Kasumi-1 (cell line): ENCODE results near the gene DDX4.
"Not testable (repeated sequence)": the region's sequence is repeated elsewhere in the genome, so short reads cannot be mapped to it uniquely, and the experiment has no call there.

Experiments
- DNase-seq, 2 experiments: peaks; one replicate each; lab custom pipeline; 2025; lab: John Stamatoyannopoulos, UW

The DDX4 gene

GRCh38 chr5:55737793-55738192 is at the start of gene DDX4:
TSS of gene DDX4 (plus strand) at chr5:55738061. CDS start at chr5:55738964, 903 bp downstream.
- no peak for DNase-seq

DNA sequence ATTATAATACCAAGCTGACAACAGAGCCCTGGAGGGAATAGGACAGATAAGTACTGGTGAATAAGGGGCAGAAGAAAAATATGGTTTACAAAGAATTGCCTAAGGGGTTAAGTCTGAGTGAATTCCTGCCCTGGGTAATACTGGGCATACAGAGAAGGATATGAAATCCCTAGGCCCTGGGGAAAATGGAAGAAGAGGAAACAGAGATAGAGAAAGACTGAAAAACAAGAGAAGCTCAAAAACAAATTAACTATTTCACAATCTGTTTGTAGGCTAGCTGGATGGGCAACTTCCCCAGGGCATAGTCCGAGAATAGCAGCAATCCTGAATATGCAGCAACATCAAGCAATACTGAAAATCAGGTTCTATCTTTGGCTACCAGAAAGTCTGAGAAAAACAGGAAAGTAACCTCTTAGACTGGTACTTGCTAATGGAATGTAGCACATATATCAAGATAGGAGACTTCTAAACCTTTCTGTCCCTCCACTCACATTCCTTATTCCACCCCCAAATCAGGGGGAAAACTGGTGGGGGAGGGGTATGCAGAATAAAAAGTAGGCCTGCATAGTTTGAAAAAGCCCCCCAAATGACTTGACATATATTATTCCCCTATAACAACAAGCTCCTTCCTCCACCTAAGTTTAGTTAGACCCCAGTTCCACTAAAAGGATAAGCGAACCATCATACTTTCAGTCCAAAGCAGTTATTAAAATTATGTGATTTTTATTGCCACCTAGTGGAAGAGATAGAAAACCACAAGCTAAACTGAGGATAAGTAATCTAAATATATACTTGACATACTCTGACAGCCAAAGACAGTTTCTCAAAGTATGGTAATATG is 46.4 kb upstream of the DDX4 start:
- DNase-seq = peak; percentile 51 to 74

GRCh38 chr5:55692106-55692417 is 45.8 kb upstream of the DDX4 start:
- no peak for DNase-seq

GRCh38 chr5:55692509-55692908 is 45.4 kb upstream of the DDX4 start:
- no peak for DNase-seq

- DNase-seq = peak; percentile 54 to 62
Observed at GRCh38 chr5:55694152-55694830, 43.6 kb upstream of the DDX4 start.

DNA sequence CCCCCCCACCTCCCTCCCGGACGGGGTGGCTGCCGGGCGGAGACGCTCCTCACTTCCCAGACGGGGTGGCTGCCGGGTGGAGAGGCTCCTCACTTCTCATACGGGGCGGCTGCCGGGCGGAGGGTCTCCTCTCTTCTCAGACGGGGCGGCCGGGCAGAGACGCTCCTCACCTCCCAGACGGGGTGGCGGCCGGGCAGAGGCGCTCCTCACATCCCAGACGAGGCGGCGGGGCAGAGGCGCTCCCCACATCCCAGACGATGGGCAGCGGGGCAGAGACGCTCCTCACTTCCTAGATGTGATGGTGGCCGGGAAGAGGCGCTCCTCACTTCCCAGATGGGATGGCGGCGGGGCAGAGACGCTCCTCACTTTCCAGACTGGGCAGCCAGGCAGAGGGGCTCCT is 41.2 kb upstream of the DDX4 start:
- not testable (repeated sequence) for DNase-seq

GRCh38 chr5:55699041-55699688 is 38.7 kb upstream of the DDX4 start:
- no peak for DNase-seq

DNA sequence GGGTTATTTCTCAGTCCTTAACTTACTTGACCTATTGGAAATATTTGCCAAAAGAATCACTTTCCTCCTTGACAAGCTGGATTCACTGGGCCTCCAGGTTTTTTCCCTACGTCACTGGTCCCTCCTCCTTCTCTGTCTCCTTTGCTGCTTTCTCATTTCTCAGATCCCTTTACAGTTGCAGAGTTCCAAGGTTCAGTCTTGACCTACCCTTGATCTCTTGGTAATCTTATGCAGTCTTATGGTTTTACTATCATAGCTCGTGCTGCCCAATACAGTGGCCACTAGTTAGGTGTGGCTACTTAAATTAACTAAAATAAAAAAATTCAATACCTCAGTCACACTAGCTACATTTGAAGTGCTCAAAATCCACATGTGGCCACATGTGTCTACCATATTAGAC is 37.1 kb upstream of the DDX4 start:
- no peak for DNase-seq

GRCh38 chr5:55701462-55702103 is 36.3 kb upstream of the DDX4 start:
- DNase-seq = no peak

- no peak for DNase-seq
Observed at GRCh38 chr5:55702598-55703345, 35.1 kb upstream of the DDX4 start.

GRCh38 chr5:55706230-55706629 is 31.6 kb upstream of the DDX4 start:
- DNase-seq = no peak

DNA sequence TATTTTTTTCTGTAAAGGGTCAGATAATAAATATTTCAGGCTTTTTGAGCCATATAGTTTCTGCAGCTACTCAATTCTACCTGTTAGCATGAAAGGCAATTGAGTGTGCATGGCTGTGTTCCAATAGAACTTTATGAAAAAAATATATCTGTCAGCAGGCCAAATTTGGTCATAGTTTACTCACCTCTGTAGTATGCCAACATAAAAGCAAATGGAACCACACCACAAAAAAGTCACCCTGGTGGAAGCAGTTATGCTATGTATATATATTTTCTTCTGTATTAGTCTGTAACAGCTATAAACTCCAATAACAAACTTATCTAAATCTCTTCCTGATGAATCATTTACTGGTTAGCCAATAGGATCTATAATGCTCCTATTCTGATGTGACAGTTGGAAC is 29.1 kb upstream of the DDX4 start:
- DNase-seq = no peak

DNA sequence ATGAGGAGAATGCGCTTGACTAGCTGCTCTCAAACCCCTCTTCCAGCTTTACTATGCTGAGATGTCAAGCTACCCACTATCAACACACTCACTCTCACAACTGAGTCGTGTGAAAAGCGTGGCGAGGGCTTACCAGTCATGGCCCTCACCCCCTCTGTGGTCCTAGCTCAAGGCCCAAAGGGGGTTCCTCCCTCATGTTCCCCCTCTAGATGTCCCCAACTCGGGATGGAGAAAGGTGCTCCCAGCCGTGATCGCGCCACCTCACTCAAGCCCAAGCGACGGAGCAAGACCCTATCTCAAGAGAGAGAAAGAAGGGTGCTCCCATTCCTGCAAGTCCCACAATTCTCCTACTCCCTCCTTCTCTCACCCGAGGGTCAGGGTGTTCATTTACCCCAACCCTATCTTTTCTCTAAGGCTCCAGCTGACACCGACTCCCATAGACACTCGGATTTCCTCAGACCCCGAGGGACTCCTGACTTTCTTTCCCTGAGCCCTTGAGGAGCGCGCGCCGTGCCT is 26.3 kb upstream of the DDX4 start:
- peak in 1 of 2 experiments; percentile 60 for DNase-seq

DNA sequence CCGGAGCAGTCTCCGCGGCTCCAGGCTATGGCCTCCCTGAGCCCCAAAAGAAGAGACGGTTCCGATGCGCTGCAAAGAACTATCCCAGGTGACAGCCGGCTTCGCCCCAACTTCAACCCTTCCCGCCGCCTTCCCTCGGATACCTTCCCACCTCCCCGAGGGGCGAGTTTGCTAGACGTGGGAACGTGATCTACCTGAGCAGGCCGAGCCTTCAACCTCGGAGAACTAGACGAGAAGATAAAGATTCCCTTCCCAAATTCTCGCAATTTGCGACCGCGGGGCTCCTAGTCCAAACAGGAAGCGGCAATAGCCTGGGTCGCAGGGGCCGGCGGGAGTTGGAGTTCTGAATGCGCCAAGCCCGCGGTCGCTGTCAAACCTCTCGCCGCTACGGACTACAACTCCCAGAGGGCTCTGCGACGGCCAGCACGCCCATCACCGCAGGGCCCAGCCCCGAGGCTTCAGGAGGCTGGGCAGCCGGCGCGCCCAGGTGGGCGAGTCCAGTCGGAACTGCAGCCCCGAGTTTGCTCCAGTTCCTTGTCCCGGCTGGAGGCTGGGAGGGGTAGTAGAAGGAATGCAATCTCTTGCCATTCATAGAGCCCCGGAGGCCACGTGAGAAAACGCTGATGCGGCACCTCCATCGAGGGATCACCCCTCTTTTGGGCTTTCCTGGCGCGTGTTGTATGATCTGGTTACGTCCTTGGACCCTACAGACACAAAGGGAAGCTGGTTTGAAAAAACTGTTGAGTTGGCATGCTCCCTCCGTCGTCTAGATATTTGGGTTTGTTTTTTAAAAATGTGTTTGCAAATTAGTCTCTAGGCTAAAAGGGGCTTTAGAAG is 25.6 kb upstream of the DDX4 start, which contains the start of gene SLC38A9:
SLC38A9 (minus strand) TSS at position 302 of the 837 bp plus-strand sequence. CDS start 14,366 bp downstream, outside the sequence.
- DNase-seq = peak; percentile 94 to 96

DNA sequence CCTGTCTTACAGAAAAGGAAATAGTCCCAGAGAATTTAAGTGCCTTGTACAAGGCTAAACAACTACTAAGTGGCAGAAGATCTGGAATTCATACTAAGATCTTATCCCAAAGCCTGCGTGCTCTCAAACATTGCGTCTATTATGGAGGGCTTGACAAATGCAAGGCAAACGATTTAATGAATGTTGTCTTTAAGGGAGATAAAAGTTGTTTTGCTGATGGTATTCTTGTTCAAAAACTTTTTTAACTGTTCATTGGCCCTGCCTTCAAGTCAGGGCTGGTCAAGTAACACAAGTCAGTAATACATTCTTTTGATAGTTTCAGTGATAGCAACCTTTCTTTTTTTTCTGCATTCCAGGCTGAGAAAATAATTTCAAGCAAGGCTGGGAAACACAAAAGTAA is 24.0 kb upstream of the DDX4 start:
- no peak for DNase-seq

DNA sequence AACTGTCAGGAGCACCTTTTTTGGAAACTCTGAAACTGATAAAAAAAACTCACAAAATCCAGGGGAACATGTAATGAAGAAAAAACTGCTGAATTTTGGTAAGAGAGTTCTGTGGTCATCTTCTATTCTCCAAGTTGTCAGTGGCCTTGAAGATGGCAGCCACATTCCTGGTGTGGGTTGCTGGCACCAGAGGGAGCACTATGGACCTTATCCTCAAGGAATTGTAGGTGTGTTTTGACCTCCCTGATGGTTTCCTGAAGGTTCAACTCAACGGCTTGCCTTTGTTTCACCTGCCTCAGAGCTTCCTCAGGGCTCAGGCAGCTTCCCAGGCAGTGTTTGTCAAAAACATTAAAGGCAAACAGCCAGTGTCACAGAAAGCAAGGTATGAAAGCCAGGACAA is 23.5 kb upstream of the DDX4 start:
- no peak for DNase-seq

DNA sequence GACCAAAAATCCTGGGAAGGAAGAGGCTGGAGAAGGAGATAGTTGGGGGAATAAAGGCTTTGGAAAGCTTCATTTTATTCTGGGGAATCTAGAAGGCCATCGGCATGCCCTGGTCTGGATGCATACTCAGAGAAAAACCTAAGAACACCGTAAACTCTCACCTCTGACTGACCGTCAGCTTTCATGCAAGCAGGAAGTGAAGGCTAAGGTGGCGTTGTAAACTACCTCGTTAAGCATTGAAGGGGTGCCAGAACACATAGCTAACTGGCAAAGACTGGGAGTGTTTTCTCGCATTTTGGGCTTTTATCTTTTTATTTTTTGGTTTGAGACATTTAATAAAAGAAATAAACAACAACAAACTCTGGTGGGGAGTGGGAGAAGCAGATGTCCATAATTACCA is 23.1 kb upstream of the DDX4 start:
- no peak for DNase-seq

DNA sequence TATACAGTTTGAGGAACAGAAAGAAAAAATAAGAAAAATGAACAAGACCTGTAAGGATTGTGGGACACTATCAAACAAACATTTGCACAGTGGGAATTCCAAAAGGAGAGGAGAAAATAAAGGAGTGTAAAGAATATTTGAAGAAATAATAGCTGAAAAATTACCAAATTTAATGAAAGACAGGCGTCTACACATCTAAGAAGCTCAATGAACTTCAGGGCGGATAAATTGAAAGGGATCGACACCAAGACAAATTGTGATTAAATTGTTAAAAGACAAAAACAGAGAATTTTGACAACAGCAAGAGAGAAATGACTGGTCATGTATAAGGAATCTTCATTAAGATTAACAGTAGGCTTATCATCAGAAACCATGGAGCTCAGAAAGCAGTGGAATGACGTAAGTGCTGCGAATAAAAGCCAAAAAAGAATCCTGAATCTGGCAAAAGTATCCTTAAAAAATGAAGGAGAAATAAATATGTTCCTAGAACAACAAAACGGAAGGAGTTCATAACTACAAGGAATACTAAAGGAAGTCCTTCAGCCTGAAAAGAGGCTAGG is 22.3 kb upstream of the DDX4 start:
- no peak for DNase-seq

- not testable (repeated sequence) for DNase-seq
Observed at GRCh38 chr5:55719026-55719425, 18.8 kb upstream of the DDX4 start.

DNA sequence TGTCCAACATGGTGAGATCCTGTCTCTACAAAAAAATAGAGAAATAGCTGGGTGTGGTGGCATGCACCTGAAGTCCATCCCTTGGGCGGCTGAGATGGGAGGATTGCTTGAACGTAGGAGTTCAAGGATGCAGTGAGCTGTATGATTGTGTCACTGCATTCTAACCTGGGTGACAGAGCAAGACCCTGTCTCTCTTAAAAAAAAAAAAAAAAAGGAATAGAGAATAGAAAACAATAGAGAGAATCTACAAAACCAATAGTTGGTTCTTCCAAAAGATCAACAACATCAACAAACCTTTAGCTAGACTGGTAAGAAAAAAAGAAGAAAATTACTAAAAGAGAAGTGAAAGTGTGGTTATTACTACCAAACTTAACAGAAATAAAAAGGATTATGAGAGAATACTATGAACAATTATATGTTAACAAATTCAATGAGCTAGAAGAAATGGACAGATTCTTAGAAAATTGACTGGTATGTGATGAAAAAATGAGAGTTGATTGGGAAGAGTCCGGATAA is 17.6 kb upstream of the DDX4 start:
- DNase-seq = no peak
